Measurements from ENCODE around the gene EFNA3. TPM values are rescaled to one million over a fixed set of nuclear protein-coding genes. Genes with fewer than 3 reads are reported as not detected.

EFNA3 gene
- total and polyA plus RNA-seq, 9 of the 15 experiments (the other 6 are each of a cell fraction or from before 2014, with no cell fraction given), result 0.59 to 7.9 (median 4.7) TPM

DNA sequence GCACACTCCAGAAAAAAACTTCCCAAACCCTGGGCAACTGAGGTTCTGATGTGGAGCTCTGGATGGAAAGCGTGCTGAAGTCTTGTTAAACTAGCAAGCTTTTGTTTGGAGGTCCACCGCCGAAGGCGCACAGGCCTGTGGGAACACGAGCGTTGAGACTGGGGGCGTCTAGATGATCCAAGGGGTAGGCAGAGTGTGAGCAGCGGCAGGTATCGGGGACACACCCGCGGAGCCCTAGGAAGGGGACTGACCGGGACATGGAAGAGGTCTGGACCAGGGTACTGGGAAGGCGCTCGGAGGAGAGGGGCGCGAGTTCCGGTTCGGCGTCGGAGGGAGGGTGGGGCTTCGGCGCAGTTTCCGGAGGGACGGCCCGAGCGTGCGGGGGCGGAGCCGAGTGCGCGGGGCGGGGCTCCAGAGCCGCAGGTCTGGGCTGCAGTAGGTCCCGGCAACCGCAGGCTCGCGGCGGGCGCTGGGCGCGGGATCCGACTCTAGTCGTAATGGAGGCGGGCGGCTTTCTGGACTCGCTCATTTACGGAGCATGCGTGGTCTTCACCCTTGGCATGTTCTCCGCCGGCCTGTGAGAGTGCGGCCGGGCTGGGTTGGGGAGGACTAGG lies 56.9 kb downstream of the EFNA3 start, which contains the start of gene SLC50A1 (continued):
- TF ChIP-seq, protein P1, sequence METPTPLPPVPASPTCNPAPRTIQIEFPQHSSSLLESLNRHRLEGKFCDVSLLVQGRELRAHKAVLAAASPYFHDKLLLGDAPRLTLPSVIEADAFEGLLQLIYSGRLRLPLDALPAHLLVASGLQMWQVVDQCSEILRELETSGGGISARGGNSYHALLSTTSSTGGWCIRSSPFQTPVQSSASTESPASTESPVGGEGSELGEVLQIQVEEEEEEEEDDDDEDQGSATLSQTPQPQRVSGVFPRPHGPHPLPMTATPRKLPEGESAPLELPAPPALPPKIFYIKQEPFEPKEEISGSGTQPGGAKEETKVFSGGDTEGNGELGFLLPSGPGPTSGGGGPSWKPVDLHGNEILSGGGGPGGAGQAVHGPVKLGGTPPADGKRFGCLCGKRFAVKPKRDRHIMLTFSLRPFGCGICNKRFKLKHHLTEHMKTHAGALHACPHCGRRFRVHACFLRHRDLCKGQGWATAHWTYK (CRISPR knock-in tag; IDR thresholded peaks at IDR 0.05), result peak; percentile 14; the same call in 1 of the 2 replicates
- TF ChIP-seq, protein P2, sequence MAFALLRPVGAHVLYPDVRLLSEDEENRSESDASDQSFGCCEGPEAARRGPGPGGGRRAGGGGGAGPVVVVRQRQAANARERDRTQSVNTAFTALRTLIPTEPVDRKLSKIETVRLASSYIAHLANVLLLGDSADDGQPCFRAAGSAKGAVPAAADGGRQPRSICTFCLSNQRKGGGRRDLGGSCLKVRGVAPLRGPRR (CRISPR knock-in tag; IDR thresholded peaks at IDR 0.05), result no peak
- TF ChIP-seq NBN (IDR thresholded peaks at IDR 0.05; ENCODE audit: low read depth) (peak; percentile 19; the same call in 1 of the 2 replicates), CBX3 (IDR thresholded peaks at IDR 0.05; ENCODE audit: borderline replicate concordance in 1 of 2, low read length in 2 of 2) (peak in 1 of 2 experiments; percentile 41; a peak in 1 of 3 replicates), ETV6 (IDR thresholded peaks at IDR 0.05; ENCODE audit: borderline replicate concordance in 1 of 2, low read depth in 2 of 2, low read length in 1 of 2) (no peak), ETV6 (CRISPR knock-in tag; IDR thresholded peaks at IDR 0.05; ENCODE audit: borderline replicate concordance) (no peak), NR2C1 (IDR thresholded peaks at IDR 0.05) (peak; percentile 80), NR2C1 (tag; IDR thresholded peaks at IDR 0.05) (peak; percentile 83), JUND (IDR thresholded peaks at IDR 0.05; ENCODE audit: borderline replicate concordance, low read depth, low read length) (peak; percentile 25; the same call in 1 of the 2 replicates), JUND (tag; IDR thresholded peaks at IDR 0.05; ENCODE audit: borderline replicate concordance, low read depth, low read length) (no peak; the same call in 2 of the 3 replicates), HCFC1 (IDR thresholded peaks at IDR 0.05; ENCODE audit: low read depth, low read length) (peak; percentile 38; the same call in 1 of the 2 replicates), YY1 (IDR thresholded peaks at IDR 0.05; ENCODE audit: borderline replicate concordance in 1 of 3, control insufficient read depth in 1 of 3, extremely low read depth in 1 of 3, insufficient read depth in 3 of 3, insufficient read length in 1 of 3, insufficient replicate concordance in 2 of 3, low read depth in 1 of 3, low read length in 2 of 3) (peak; percentile 38 to 87 (median 85)), NFRKB (IDR thresholded peaks at IDR 0.05; ENCODE audit: low read depth) (peak; percentile 85)
- TF ChIP-seq, protein P3, sequence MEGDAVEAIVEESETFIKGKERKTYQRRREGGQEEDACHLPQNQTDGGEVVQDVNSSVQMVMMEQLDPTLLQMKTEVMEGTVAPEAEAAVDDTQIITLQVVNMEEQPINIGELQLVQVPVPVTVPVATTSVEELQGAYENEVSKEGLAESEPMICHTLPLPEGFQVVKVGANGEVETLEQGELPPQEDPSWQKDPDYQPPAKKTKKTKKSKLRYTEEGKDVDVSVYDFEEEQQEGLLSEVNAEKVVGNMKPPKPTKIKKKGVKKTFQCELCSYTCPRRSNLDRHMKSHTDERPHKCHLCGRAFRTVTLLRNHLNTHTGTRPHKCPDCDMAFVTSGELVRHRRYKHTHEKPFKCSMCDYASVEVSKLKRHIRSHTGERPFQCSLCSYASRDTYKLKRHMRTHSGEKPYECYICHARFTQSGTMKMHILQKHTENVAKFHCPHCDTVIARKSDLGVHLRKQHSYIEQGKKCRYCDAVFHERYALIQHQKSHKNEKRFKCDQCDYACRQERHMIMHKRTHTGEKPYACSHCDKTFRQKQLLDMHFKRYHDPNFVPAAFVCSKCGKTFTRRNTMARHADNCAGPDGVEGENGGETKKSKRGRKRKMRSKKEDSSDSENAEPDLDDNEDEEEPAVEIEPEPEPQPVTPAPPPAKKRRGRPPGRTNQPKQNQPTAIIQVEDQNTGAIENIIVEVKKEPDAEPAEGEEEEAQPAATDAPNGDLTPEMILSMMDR (IDR thresholded peaks at IDR 0.05 in 2 of 3, conservative IDR thresholded peaks at IDR 0.05 in 1 of 3; ENCODE audit: insufficient read depth in 2 of 3, low read depth in 1 of 3, low read length in 3 of 3), result peak; percentile 23 to 37 (median 31); a peak in 4 of 6 replicates
- TF ChIP-seq, protein P4, sequence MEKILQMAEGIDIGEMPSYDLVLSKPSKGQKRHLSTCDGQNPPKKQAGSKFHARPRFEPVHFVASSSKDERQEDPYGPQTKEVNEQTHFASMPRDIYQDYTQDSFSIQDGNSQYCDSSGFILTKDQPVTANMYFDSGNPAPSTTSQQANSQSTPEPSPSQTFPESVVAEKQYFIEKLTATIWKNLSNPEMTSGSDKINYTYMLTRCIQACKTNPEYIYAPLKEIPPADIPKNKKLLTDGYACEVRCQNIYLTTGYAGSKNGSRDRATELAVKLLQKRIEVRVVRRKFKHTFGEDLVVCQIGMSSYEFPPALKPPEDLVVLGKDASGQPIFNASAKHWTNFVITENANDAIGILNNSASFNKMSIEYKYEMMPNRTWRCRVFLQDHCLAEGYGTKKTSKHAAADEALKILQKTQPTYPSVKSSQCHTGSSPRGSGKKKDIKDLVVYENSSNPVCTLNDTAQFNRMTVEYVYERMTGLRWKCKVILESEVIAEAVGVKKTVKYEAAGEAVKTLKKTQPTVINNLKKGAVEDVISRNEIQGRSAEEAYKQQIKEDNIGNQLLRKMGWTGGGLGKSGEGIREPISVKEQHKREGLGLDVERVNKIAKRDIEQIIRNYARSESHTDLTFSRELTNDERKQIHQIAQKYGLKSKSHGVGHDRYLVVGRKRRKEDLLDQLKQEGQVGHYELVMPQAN (IDR thresholded peaks at IDR 0.05; ENCODE audit: borderline replicate concordance), result peak; percentile 42; the same call in 1 of the 2 replicates
- TF ChIP-seq, protein P5, sequence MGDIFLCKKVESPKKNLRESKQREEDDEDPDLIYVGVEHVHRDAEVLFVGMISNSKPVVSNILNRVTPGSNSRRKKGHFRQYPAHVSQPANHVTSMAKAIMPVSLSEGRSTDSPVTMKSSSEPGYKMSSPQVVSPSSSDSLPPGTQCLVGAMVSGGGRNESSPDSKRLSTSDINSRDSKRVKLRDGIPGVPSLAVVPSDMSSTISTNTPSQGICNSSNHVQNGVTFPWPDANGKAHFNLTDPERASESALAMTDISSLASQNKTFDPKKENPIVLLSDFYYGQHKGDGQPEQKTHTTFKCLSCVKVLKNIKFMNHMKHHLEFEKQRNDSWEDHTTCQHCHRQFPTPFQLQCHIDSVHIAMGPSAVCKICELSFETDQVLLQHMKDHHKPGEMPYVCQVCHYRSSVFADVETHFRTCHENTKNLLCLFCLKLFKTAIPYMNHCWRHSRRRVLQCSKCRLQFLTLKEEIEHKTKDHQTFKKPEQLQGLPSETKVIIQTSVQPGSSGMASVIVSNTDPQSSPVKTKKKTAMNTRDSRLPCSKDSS (IDR thresholded peaks at IDR 0.05; ENCODE audit: low read depth, partially characterized antibody), result no peak
- TF ChIP-seq, protein P6, sequence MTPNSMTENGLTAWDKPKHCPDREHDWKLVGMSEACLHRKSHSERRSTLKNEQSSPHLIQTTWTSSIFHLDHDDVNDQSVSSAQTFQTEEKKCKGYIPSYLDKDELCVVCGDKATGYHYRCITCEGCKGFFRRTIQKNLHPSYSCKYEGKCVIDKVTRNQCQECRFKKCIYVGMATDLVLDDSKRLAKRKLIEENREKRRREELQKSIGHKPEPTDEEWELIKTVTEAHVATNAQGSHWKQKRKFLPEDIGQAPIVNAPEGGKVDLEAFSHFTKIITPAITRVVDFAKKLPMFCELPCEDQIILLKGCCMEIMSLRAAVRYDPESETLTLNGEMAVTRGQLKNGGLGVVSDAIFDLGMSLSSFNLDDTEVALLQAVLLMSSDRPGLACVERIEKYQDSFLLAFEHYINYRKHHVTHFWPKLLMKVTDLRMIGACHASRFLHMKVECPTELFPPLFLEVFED (CRISPR knock-in tag; conservative IDR thresholded peaks at IDR 0.05), result 0 out of 2 replicates have a peak, but pooled peaks have one; percentile 9
